Right renal cortex interstitium (tissue), 3 donors: Measurements from ENCODE around the gene ARRDC4. TPM values are rescaled to one million over a fixed set of nuclear protein-coding genes. Genes with fewer than 3 reads are reported as not detected.
"Not testable (repeated sequence)": the region's sequence is repeated elsewhere in the genome, so short reads cannot be mapped to it uniquely, and the experiment has no call there.

ENCODE experiments used
- DNase-seq, 3 donors: peaks; one replicate each; pipeline ENCODE4 v3.0.0-alpha.2; 2013; ENCODE audit warnings: low read depth in 3 of 3, low spot score in 2 of 3
- polyA plus RNA-seq, 3 donors: library from polyadenylated mRNA; unstranded; fragments of 120-200 nt; gene quantifications; one replicate each; pipeline ENCODE4 v1.2.1, GENCODE V29; 2013; ENCODE audit not compliant: insufficient read length in 3 of 3

ARRDC4 gene
- polyA plus RNA-seq, 3 donors: 26.0 to 37.8 (median 30.7) TPM

DNA sequence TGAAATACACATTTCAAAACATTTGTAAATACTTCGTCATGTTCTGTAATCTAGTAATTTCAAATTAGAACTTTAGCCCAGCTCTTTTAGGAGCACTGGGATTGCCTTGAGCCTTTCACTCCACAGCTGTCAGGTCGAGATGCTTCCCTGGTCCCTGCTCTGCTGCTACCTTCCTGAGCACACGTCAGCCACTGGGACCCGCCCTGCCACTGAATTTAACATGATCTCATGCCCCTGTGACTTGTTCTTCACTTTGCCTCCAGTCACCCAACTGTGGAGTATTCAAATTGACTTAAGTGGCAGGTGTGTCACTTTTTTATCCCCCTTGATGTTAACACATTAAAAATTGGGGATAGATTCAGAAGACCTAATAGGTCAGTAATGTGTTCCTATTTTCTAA is 3.3 kb downstream of the ARRDC4 start:
- DNase-seq: no peak

DNA sequence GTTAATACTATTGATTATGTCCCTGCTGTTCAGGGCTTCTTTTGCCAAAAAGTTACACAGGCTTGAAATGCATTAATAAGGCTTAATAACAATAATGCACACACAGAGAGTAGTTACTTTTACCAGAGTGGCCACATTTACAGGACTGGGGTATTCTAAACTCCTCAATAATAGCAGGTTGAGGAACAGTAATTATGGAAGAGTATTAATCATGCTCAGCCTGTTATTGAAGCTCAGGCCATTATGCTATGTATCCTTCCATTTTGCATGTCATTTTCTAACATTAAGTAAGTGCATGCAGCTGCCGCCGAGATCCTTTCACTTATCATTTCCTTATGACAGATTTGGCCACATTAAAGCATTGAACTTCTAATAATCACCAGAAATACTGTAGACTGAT is 5.7 kb downstream of the ARRDC4 start:
- DNase-seq: no peak

DNA sequence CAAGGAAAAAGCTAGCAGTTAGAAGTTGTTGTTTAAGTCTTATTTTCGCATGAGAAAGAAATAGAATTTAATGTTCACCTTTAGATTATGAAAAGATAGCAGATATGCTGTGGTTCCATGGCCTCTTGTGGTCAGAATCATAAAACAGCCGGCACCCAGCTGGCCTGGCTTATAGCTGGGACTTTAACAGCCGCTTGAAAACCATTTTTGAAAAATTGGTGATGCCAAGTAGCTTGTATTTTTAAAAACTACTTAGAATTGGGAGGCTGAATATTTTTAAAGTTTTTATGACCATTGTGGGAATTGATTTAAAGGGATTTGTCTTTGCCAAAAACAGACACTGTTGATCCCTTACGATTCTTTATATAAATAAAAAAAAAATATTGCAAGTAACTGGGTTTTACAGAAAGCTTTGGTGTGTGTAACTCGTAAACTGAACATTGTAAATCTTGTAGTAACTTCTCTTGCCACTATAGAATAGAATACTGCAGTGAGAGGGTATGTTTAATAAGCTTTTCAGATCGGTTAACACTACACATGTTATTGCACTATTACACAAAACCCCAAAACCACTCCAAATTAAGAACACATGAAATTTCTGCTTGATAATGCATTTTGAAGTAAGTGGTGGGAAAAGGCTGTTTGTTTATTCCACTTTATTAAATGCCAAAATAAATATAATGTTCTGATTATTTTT is 6.6 kb downstream of the ARRDC4 start:
- DNase-seq: no peak

DNA sequence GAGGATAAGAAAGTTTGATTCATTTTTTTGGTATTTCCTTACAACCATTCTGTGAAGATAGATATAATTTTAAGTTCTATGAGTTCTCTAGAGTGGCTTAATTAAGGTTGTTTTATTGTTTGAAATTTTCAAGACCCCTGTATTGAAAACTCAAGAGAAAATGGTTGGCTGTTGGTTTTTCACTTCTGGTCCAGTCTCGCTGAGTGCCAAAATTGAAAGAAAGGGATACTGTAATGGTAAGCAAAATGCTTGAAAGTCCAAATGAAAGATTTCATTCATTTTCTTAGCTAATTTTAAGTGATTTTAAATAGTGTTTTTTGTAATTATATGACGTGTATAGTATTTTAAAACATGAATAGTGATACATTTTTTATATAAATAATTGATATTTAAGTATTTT is 7.4 kb downstream of the ARRDC4 start:
- DNase-seq: no peak

DNA sequence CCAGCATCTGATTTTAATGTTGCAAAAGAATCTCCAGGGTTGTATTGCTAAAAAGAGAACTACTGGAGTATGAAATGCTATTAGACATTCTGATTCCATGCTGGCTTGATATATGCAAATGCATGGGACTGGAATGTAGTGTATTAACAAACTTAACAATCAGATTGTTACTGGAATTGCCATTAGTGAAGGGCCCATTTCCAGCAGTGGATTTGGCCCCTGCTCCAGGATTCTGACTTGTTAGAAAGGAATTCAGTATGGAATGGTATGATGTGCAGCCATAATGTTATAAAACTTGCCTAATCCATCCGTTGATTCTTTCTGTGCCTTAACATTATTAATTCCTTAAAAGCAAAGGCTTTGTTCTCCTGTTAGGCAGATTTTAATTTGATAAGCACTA is 7.9 kb downstream of the ARRDC4 start:
- DNase-seq: no peak

DNA sequence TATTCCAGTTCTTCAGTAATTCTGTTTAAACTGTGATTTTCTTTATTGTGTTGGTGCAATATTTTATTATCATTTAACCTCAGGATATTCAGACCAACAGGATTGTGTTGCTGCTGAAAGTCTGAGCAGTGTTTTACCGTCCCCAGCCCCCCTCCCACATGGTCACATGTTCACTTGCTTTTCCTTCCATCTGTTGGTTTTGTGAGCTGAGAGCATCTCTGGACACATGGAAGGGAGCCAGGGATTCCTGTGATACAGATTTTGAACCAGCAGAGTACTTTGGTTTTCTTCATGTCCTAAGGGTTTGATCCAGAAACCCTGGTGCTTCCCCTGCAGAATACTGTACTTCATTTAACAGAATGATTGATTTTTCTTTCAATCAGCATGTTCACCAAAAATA is 11.9 kb downstream of the ARRDC4 start:
- no peak for DNase-seq

DNA sequence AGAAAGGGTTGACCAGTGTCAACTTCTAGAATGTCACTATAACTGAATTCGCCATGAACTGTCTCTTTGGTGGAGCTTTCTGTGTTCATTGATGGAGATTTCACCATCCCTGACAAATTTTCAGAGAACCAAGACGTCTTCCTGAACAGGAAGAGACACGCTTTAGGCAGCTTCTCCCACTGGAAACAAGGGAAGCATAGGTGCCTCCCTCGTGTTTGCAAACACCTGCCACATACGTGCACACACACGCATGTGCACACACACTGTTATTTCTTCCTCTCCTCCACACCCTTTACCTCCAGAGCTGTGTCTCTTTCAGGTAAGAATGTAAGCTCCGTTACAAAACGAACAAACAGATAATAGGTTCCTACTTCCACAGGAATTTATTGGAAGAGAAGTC is 15.6 kb downstream of the ARRDC4 start:
- no peak for DNase-seq

DNA sequence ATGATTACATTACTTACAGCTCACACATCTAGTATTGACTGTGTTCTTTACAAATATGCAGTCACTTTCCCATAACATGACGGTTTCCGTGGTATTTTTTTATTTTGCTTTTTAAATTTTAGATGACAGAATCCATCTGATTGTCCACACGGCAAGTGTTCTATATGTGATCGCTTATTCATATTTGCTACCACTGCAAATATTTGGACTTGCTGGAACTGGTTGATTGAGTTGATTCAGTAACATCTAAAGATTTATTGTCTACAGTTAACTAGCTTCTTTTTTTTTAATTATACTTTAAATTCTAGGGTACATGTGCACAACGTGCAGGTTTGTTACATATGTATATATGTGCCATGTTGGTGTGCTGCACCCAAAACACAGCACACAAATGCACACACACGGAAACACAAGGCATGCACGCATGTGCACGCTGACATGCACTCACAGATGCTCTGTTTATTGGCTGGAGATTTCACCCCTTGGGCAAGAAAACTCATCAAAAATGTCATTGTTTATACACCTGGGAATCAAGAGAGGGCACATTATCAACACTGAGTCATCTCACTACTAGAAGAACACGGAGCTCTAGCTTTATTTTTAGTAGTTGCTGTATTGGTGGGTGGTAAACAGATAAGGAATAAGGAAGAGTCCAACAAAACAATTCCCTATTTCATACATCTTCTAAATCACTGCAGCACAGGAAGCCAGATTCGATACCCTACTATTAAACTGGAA is 16.4 kb downstream of the ARRDC4 start:
- no peak for DNase-seq

DNA sequence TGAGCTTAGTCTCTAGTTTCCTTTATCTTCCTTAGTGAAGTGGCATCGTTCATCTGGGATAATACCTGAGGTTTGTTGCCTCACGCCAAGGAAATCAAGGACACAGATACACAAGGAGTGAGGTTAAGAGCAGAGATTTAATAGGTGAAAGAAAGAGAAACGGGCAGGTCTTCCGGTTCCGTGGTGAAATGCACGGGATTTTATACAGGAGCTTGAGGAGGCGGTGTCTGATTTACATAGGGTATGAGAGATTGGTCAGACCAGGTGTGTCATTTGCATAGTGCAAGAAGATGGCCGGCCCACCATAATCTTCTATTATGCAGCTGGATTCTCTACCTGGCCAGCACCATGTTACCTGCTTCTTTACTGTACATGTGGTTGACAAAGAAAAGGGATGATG is 17.2 kb downstream of the ARRDC4 start:
- no peak for DNase-seq

DNA sequence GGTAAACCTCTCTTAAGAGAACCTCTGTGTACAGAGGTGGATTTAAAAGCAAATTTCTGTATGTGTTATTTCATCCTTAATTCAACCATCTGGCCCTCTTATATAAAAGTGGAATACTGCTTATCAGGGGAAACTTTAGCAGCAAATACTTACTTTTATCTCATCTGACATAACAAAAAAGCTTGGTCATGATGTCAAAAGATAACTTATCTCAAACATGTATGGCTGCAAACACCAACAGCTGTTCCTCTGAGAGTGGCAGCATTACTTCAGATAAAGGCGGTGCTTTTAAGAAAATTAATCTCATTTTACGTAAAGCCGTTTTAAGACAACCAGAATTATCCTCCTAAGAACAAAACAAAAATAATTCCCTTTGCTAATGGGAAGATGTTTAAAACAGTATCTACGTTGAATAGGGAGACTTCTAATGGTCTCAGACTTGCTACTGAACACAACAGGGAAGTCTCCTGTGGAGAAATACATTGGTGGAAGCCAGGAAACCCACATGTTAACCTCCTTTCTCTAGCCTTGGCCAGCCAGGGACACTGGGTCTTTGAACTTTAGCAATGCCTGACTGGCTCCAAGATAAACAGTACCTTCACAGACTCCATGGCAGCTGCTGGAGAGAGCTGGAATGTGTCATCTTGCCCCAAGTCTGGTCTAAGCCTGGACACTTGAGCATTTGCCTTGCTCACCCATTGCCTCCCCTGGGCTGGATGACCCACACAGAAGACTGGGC is 18.1 kb downstream of the ARRDC4 start:
- DNase-seq: no peak

DNA sequence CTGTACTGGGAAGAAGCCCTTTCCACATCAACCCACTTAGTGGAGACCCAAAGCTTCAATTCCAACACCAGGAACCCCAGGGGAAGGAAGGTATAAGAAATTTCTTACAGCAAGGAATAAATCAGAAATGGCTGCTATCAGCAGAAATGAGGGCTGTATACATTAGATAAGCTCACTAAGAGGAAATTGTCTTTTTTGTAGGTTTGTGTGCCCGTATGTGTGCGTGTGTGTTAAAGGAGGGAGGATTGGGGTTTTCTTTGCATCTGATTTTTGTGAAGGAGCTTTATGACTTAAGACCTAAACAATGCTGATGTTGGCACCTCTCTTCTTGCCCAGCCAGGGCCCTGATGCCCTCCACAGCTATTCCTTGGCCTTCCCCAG is 18.6 kb downstream of the ARRDC4 start:
- DNase-seq: no peak

DNA sequence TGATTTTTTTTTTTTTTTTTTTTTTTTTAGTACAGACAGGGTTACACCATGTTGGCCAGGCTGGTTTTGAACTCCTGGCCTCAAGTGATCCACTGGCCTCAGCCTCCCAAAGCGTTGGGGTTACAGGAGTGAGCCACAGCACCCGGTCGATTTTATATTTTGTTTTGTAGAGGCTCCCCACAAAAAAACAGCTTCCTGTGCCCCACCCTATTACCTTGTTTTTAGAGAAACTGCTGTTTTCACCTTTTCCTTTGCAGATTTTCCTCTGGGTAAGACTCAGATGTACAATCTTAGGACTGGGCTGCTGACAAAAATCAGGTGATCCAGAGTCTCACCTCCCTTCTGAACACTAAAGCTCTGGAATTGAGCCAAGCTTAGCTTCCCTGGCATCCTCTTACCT is 20.6 kb downstream of the ARRDC4 start:
- DNase-seq: no peak

DNA sequence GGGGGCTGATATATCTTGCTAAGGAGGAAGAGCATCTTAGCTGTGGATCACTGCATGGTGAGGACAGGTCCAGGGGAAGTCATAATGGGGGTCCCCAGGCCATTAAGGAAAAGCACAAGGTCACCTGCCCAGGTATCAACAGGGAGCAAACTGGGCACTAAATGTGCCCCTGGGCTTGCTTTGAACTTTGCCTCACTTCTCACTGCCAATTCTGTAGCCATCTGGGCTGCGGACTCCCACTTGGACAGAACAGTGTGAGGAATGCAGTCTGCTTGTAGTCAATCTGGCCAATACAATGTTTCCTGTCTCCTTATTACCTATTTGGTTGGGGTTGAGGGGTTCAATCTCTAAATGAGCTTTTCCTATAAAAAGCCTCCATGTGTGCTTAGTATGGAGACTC is 21.3 kb downstream of the ARRDC4 start:
- no peak for DNase-seq

DNA sequence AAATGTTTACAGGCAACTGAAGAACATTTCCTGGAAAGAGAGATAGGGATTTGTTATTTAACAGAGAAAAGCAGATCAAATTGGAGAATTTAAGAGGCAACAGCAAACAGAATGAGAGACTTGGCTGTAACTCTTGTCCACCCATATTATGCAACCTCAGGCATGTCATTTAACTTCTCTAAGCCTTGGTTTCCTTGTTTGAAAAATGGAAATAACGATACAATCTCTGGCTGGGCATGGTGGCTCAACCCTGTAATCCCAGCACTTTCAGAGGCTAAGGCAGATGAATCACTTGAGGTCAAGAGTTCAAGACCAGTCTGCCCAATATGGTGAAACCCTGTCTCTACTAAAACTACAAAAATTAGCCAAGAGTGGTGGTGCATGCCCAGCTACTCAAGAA is 23.7 kb downstream of the ARRDC4 start:
- no peak for DNase-seq

DNA sequence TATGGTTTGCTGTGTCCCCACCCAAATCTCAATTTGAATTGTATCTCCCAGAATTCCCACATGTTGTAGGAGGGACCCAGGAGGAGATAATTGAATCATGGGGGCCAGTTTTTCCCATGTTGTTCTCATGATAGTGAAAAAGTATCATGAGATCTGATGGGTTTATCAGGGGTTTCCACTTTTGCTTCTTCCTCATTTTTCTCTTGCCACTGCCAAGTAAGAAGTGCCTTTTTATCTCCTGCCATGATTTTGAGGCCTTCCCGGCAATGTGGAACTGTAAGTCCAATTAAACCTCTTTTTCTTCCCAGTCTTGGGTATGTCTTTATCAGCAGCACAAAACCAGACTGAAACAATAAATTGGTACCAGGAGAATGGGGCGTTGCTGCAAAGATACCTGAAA is 25.5 kb downstream of the ARRDC4 start:
- DNase-seq: not testable (repeated sequence)

DNA sequence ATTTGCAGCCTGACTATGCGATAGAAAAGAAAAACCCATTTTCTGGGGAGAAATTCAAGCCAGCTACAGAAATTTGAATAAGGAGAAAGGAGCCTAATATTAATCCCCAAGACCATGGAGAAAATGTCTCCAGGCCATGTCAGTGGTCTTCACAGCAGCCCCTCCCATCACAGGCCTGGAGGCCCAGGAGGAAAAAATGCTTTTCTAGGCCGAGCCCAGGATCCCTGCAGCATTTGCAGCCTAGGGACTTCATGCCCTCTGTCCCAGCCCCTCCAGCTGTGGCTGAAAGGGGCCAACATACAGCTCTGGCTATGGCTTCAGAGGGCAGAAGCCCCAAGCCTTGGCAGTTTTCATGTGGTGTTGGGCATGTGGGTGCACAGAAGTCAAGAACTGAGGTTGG is 26.3 kb downstream of the ARRDC4 start:
- DNase-seq: no peak

DNA sequence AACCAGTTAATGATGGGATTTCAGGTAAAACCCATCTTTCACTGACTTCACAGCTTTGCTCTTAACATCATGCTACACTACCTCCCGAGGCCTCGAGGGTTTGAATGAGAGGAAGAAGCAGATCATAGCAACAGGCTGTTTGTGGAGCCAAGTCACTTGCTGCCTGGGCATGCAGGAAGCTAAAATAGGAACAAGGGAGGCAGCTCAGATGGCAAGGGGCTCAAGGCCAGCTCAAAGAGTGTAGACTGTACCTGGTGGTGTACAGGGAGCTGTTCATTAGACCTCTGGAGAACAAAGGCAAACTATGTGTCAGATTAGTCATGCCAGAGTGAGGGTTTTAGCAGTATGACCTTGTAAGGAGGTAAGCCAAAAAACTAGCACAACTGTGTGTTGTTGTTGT is 28.8 kb downstream of the ARRDC4 start:
- DNase-seq: no peak

DNA sequence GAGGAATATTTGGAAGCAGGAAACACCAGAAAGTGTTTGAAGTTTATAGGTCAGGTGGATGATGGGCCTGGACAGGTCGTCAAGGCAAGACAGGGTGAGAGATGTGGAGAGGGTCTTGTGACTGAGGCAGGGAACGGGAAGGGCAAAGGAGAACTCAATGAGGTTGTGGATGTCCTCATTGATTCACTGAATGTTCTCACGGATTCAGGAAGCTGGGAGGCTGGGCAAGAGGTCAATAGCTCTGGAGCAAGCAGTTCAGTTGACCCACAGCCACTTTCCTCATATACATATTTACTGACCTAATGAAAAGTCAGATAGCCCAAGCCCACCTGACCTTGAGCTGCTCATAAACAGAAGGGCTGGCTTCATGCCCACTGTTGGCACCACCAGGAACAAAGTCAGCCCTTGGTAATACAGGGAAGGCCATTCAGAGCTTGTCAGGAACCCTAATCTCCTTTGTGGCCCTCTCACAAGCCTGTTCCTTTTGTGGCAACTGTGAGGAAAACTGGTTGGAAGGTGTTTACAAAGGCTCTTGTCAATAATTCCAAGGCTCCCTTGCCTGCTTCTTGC is 31.6 kb downstream of the ARRDC4 start:
- no peak for DNase-seq

DNA sequence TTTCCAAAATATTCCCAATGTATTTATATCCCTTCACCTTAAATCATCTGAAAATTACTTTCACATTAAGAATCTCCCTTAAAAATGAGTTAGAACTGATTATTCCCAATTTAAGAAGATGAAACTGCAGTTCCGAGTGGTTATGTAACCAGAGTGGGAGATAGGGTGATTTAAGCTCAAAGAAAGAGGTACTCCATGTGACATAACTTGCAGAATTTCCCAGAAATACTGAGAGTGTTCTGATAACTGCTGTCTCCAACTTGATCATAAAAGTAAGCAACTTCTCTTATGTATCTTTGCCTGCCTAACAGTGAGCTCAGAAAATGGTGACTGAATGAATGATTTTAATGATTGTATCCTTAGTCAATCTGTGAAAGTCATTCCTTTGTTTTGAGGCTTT is 32.3 kb downstream of the ARRDC4 start:
- no peak for DNase-seq

DNA sequence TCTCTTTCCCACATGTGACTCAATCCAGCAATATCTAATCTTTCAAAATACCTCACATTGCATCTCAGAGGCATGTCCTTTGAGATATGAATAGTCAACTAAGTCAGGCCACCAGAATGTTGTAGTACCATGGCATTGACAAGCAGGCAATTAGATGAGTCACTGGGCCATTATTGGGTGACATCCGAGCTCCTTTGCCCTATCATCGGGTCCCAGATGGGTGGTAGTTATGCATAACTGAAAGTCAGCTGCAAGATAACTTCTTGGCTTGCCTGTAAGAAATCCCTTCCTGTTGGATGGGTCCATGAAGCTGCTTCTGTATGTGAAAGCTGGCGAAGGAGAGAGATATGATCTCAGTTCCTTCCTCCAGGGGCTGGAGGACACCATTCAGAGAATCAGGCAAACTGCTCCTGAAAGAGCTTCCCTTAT is 32.8 kb downstream of the ARRDC4 start:
- no peak for DNase-seq

DNA sequence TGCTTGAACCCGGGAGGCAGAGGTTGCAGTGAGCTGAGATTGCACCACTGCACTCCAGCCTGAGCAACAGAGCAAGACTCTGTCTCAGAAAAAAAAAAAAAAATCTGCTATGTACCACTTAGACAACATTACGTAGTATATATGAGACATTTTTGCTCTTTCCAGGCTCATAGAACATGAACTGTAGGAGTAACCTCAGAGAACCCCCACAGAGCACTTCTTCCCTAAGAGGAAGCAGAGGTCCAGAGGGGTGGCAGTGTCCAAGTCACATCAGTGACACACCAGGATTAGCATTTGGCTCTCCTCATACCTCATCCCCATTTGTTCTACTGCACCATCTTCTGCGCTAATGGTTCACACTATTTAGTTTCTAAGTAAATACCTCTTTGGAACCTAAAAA is 33.7 kb downstream of the ARRDC4 start:
- no peak for DNase-seq

DNA sequence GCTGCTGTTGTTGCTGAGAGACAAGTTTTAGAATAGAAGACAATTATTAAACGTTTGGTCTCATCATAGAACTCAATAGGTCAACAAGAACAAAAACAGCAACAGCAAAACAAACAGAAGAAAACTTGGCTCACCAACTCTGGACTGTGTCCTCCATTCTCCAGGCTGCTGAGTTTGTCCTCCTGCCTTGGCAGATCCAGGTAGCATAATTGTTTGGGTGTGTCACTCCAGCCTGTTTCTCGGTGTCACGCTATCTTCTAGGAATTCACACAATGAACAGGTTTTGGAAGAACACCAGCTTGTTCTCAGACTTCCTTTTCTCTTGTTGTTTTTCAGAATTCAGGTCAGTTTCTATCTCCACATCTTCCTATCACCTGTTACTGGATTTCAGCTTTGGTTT is 34.7 kb downstream of the ARRDC4 start:
- no peak for DNase-seq
